ENCODE results near the gene KCNMA1.
"Not testable (repeated sequence)": the region's sequence is repeated elsewhere in the genome, so short reads cannot be mapped to it uniquely, and the experiment has no call there.

The KCNMA1 gene

DNA sequence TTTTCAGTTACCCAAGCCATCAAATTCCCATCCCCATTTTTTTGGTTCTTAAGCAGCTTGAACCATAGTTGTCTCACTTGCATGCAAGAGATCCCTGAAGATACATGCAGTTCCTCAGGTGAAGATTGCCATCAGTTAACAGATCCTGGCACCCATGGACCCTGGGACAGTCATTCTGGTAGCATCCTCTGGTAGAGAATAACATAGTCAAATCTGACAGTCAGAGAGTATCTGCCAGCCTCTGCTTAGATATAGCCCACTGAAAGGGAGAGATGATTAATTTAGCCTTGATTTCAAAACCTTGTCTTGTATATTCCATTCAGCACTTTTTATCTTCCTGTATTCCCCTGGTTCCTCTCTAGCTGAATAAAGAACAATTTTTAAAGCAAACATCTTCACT is 280.4 kb downstream of the KCNMA1 start:
- no peak for DNase-seq

GRCh38 chr10:77355844-77356243 is 281.8 kb downstream of the KCNMA1 start:
- no peak for DNase-seq

GRCh38 chr10:77351386-77351785 is 286.2 kb downstream of the KCNMA1 start:
- DNase-seq = no peak

DNA sequence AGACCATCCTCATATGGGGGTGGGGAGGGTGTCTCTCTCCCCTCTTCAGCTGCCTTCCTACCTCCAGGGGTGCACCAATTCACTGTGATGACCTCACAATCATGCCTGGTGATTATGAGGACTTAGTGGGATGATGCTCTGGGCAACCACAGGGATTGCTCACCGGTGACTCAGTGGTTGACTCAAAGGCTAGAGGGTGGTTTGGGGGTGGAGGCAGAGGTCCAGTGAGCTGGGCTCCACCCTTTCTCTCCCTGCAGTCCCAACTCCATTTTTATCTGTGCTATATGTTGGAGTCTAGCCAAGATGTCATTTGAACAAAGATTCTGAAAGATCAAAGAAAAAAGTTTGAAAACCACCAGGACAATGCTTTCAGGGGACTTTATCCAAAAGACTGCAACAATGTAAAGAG is 286.9 kb downstream of the KCNMA1 start:
- DNase-seq = peak; percentile 1 to 13

- DNase-seq = no peak
Observed at GRCh38 chr10:77350134-77350533, 287.5 kb downstream of the KCNMA1 start.

DNA sequence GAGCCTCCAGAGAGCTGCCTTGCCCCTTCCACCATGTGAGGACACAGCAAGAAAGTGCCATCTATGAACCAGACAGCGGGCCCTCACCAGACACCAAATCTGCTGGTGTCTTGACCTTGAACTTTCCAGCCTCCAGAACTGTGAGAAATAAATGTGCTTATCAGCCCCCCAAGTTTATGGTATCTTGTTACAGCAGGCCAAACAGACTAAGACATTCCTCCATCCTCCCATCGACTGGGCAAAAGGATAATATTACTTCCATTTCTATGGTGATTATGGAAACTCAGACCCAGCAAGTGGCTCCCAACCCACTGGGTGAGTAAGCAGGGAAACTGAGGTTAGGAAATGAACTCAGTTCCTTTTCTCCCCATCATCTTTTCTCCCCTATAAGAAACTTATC is 288.4 kb downstream of the KCNMA1 start:
- DNase-seq = no peak

GRCh38 chr10:77348751-77349150 is 288.9 kb downstream of the KCNMA1 start:
- no peak for DNase-seq

DNA sequence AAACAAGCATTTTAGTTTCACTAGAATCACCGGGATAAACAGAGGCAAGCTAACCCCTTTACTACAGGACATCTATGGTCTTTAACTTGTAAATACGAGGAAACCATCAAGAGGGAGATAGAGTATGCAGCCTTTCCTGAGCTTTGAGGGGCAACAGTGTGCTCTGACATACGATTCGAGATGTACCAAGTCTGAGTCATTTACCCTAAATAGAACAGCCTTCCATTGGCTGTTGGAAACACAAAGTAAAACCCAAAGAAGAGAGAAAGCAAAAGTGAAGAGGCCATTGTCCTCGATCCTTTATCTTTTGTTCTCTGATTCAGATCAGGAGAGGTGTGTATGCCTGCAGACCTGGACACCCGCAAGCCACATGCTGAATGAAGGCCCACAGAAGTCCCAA is 289.5 kb downstream of the KCNMA1 start:
- no peak for DNase-seq

GRCh38 chr10:77347052-77347451 is 290.6 kb downstream of the KCNMA1 start:
- DNase-seq = no peak

- DNase-seq = no peak
Observed at GRCh38 chr10:77341055-77341454, 296.6 kb downstream of the KCNMA1 start.

GRCh38 chr10:77339872-77340271 is 297.7 kb downstream of the KCNMA1 start:
- DNase-seq = not testable (repeated sequence)

- DNase-seq = no peak
Observed at GRCh38 chr10:77339166-77339565, 298.4 kb downstream of the KCNMA1 start.

DNA sequence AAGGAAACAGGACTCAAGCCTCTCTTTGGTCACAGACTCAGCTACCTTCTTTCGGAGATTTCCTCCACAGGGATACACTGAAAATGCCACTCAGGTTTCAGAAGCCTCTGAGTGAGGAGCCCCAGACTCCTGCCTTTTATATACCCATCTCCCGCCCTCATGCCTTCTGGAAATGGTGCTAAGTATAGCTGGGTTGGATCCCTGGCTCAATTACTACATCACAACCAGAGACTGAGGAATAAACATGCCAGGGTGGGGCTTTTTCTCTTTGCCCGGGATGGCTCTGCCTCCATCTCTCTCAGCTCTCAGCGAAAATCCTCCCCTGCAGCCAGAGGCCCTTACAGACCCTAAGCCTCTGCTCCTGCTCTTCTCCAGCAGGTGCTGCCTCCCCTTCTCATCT is 299.5 kb downstream of the KCNMA1 start:
- no peak for DNase-seq

DNA sequence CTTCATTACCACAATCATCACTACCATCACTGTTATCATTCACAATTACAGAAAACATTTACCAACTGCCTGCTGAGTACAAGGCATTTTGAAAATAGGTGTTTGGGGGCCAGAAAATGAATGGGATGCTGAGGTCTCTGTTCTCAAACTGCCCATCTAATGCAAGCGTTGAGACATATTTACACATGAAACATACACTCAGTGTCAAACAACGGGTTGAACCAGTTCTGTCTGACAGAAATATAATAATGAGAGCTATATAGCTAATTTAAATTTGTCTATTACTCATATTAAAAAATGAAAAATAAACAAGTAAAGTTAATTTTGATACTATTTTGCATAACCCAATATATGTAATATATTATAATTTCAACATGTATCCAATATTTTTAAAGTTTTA is 303.1 kb downstream of the KCNMA1 start:
- no peak for DNase-seq

DNA sequence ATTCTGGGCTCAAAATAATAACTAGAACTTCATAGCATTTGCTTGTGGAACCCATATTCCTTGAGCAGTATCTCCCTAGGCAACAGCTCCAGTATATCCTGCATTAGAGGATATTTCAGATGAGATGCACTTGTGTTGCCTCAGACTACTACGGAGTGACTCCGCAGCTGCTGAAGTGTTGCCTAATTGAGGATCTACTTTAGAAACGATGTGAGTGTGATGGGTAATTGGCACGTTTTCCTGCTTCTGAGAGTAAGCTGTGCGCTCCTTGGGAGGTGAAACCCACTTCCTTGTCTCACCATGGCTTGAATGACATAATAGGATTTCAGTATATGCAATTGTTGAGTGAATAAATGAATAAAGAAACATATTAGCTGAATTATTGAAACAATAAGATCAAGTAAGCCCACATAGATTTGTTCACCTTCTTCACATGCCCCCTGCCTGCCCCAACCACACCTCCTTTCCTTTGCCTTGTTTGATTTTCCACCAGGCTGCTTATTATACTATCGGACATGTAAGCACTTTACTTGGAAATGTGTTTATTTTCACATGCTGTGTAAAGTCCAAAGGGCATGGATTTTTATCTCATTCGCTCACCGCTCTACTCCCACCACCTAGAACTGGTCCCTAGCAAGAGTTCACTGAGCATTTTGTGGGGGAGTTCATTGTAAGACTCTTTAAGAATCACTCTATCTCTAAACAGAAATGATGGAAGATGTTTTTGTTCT is 303.8 kb downstream of the KCNMA1 start:
- no peak for DNase-seq

DNA sequence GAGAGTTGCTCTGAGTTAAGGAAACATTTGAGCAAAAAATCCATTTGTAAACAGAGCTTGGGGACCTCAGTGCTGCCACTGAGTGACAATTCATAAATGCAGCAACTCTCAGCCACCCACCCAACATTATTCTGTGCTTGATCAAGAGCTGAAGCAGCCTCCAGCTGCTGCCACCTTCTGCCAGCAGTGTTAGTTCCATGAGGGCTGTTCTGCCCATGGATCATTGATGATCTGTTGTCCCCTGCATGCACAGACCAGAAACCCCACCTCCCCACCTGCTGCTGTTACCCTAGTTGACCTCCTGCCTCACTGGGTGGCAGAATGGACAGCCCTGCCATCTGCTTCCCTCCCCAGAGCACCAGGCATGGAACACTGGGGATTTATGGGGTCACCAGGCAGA is 305.4 kb downstream of the KCNMA1 start:
- DNase-seq = no peak

GRCh38 chr10:77328272-77328816 is 309.3 kb downstream of the KCNMA1 start:
- DNase-seq = peak; percentile 7 to 13

DNA sequence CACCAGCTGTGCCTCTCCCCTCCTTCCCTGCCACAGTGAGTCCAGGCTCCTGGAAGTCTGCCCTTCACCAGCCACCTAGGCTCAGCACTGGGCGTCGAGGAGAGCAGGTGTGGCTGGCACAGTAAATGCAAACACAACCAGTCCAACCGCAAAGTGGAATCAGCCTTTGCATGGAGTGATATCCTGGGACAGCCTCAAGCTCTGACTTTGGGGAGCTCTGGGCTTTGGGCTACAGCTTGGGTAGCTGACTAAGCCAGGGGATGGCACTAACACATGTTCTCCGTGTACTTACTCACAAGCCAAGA is 312.4 kb downstream of the KCNMA1 start:
- no peak for DNase-seq

DNA sequence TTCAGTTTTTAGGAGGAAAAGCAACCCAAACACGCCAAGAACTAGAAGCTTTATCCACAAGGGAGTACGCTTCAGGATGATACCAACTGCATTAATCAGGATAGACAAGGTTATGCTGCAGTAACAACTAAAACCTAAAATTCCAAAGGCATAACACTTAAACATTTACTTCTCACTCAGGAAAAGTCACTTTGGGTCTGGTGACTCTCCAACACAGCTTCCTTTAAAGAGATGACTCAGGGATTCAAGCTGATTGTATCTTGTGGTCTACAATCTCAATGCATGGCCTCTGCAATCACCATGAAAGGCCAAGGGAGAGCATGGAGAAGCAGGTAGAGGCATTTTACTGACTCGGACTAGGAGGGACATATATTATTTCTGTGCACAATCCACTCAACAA is 315.8 kb downstream of the KCNMA1 start:
- no peak for DNase-seq

DNA sequence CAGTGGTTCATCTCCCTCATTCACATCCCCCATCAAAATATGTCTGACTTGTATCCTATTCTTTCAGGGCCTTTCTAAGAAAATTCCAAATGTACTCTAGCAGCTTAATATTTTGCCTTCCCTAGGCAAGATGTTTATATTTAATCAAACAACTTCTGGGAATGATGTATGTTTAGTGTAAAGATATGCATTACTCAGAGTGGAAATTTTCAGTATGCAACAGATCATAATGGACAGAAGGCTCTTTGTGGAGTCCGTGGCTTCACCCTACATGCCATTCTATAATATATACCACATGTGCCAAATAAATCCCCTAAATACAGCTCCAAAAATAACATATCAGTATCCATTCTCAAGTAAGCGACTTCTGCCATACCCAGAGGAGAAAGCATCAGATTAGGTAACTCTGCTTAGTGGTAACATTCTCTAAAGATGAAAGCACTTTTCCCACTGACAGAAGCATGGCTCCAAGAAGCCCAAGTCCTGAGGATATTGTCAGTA is 316.6 kb downstream of the KCNMA1 start:
- DNase-seq = no peak

- no peak for DNase-seq
Observed at GRCh38 chr10:77319557-77319956, 318.1 kb downstream of the KCNMA1 start.

DNA sequence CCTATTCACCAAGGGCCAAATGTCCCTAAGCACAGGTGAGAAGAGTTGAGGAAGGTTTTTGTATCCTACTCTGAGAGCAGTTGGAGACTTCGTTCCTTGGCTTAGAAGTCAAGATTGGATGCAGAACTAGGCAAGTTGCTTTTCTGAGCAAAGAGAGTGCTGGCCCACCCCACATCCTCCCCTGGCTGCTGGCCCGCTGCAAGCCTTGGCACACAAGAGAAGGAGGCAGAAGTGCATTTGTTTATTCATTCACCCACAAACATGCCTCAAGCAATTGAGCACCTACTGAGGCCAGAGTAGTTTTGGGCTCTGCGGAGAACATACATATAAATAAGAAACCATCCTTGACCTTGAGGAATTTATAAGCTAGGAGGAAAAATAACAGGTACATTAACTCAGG is 318.9 kb downstream of the KCNMA1 start:
- no peak for DNase-seq

- DNase-seq = no peak
Observed at GRCh38 chr10:77317221-77317620, 320.4 kb downstream of the KCNMA1 start.

- no peak for DNase-seq
Observed at GRCh38 chr10:77315496-77316129, 322.0 kb downstream of the KCNMA1 start.
